ENCODE results near the gene TAOK3.

DNA sequence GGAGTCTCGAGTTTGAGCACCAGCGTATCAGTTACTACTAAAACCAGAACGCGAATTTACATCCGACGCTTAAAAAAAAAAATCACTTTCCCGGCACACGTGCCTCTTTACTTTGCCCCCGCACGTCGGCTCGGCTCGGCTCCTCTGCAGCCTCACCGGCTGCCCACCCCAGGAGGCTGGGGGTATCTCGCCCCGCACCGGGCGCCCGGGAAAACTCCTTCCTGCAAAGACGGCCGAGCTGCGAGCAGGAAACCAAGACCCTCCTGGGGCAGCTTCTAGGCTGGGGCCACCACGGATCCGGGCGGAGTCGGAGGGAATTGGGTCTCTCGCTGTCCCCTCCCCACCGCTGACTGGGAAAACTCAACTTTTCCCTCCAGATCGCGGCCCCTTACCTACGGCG, 269.5 kb downstream of the TAOK3 start:
- no peak for TF ChIP-seq POLR2AphosphoS5 (IDR thresholded peaks at IDR 0.05; ENCODE audit: borderline replicate concordance, low read depth, low read length)
- no peak for TF ChIP-seq EZH2 (IDR thresholded peaks at IDR 0.05)
